SU-DHL-6 (cell line): ENCODE data around the gene TSSC4.

Experiments used
- EZH2phosphoT487 ChIP-seq: fragments of 200-600 bp; sonication (generic), shearing (Covaris generic); conservative IDR thresholded peaks from 2 replicates; pipeline ENCODE4 v1.6.1; 2018; ENCODE audit warnings: mild to moderate bottlenecking, antibody characterized with exemption, low read length, moderate library complexity, mixed read lengths
- TF ChIP-seq, protein P1 (sequence below): fragments of 200-600 bp; sonication (generic); IDR thresholded peaks from one replicate; pipeline ENCODE4 v1.5.1; 2017; ENCODE audit warnings: antibody characterized with exemption, mild to moderate bottlenecking, low read length, moderate library complexity; ENCODE audit not compliant: insufficient read depth, poor library complexity, severe bottlenecking

- TF ChIP-seq, protein P1, sequence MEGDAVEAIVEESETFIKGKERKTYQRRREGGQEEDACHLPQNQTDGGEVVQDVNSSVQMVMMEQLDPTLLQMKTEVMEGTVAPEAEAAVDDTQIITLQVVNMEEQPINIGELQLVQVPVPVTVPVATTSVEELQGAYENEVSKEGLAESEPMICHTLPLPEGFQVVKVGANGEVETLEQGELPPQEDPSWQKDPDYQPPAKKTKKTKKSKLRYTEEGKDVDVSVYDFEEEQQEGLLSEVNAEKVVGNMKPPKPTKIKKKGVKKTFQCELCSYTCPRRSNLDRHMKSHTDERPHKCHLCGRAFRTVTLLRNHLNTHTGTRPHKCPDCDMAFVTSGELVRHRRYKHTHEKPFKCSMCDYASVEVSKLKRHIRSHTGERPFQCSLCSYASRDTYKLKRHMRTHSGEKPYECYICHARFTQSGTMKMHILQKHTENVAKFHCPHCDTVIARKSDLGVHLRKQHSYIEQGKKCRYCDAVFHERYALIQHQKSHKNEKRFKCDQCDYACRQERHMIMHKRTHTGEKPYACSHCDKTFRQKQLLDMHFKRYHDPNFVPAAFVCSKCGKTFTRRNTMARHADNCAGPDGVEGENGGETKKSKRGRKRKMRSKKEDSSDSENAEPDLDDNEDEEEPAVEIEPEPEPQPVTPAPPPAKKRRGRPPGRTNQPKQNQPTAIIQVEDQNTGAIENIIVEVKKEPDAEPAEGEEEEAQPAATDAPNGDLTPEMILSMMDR = no peak
- TF ChIP-seq EZH2phosphoT487 = no peak
Observed at GRCh38 chr11:2432628-2433071, 32.1 kb downstream of the TSSC4 start.
